ENCODE measurements around the gene TRAF2.

TRAF2 gene

GRCh38 chr9:136937186-136938001 lies 51.1 kb downstream of the TRAF2 start:
- ChIA-PET POLR2A (interaction anchor here (0.5 to 0.6 kb wide), 2 partner anchors 97 to 305 kb away, joined by 3 to 4 read pairs; no protein-coding TSS in a partner anchor), CTCF (interaction anchor here (1.3 to 3.1 kb wide), 3 partner anchors 10 to 92 kb away, joined by 4 to 13 read pairs (median 6); no protein-coding TSS in a partner anchor)
- H3K4me3 ChIP-seq (ENCODE audit: low read depth, low read length) = no peak overlapping the region
- no peak for DNase-seq (ENCODE audit: low read depth, low spot score)
- no peak for TF ChIP-seq CTCF (IDR thresholded peaks at IDR 0.05; ENCODE audit: insufficient read depth, low read length, missing control alignments)

GRCh38 chr9:136939431-136939995 lies 53.2 kb downstream of the TRAF2 start:
- TF ChIP-seq CTCF (IDR thresholded peaks at IDR 0.05; ENCODE audit: insufficient read depth, low read length, missing control alignments) = no peak
- ChIA-PET CTCF (interaction anchor here (2.5 to 3.1 kb wide), 2 partner anchors 8 to 90 kb away, joined by 6 to 13 read pairs; no protein-coding TSS in a partner anchor), POLR2A (no interaction called here)
- no peak overlapping the region for H3K4me3 ChIP-seq (ENCODE audit: low read depth, low read length)
- DNase-seq (ENCODE audit: low read depth, low spot score) = no peak

GRCh38 chr9:136939996-136940525 lies 53.7 kb downstream of the TRAF2 start:
- H3K4me3 ChIP-seq (ENCODE audit: low read depth, low read length) = no peak overlapping the region
- ChIA-PET POLR2A (no interaction called here), CTCF (interaction anchor here (2.5 kb wide), 1 partner anchor 89 kb away, joined by 6 read pairs; no protein-coding TSS in a partner anchor)
- no peak for DNase-seq (ENCODE audit: low read depth, low spot score)
- no peak for TF ChIP-seq CTCF (IDR thresholded peaks at IDR 0.05; ENCODE audit: insufficient read depth, low read length, missing control alignments)

DNA sequence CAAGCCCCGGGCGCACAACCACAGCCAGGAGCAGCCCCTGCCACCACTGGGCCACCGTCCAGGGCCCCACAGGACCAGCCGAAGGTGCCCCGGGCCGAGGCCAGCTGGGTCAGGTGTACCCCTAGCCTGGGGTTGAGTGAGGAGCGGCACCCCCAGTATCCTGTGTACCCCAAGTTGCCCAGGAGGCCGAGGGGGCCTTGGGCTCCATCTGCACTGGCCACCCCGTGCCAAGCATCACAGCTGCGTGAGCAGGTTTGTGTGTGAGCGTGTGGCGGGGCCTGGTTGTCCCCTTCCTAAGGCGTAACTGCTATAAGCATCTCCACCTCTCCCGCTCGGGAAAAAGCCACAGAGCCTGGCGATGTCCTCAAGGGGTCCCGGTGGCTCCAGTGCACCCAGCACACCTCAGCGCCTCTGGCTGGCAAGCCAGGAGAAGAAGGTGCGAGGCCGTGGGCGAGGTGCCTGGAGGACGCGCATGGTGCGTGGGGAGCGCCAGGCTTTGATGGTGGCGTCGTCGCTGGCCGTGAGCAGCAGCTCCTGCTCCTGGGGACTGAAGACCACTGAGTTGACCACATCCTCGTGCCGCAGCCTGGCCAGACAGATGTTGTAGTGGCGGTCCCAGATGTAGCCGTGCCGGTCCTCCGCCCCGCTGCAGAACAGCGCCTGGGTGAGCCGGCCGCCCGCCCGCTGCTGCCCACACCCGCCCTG lies 54.4 kb downstream of the TRAF2 start:
- DNase-seq (ENCODE audit: low read depth, low spot score) = no peak
- POLR2A ChIA-PET = no interaction called here
- no peak for TF ChIP-seq CTCF (IDR thresholded peaks at IDR 0.05; ENCODE audit: insufficient read depth, low read length, missing control alignments)
- H3K4me3 ChIP-seq (ENCODE audit: low read depth, low read length) = no peak overlapping the region
- CTCF ChIA-PET = no interaction called here

DNA sequence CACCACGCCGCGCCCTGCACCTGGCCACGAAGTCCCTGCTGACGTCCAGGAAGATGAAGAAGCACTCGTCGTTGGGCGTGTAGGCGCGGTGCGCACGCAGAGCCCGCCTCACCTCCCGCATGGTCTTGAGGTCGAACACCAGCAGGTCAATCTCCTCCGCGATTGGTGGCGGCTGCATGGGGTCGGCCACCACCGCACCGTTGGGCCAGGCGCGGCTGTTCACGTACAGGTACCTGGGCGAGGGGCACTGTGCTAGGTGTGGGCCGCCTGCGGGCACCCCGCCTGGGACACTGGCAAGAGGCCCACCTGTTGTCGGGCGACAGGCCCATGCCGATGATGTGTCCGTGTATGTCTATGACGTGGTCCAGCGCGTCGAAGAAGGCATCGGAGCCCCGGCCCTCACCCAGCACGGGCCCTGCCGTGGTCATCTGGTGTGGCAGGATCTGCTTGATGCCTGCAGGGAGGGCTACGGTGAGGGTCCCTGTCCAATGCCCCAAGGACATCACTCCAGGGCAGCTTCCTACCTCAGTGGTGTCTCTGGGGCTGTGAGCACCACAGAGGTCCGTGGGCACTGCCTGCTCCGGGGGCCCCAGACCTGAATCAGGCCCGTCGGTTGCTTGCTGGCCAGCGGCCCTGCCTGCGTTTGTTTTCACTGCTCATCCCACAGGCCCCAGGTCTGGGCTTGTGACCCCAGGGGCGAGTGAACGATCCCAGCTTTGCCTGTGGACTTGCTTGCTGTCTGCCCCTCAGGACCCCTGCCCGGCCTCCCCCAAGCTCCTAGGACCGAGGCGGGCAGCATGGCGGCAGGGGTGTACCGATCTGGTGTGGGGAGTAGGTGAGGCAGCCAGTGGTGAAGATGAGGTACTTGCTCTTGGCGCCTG lies 55.2 kb downstream of the TRAF2 start:
- TF ChIP-seq CTCF (IDR thresholded peaks at IDR 0.05; ENCODE audit: insufficient read depth, low read length, missing control alignments) = no peak
- no peak for DNase-seq (ENCODE audit: low read depth, low spot score)
- H3K4me3 ChIP-seq (ENCODE audit: low read depth, low read length) = no peak overlapping the region
- CTCF ChIA-PET = interaction anchor here (1.1 kb wide), 1 partner anchor 296 kb away, joined by 3 read pairs; no protein-coding TSS in a partner anchor
- POLR2A ChIA-PET = no interaction called here

Measured in AG04449 (cell line).